Ishikawa (cell line): ENCODE results near the gene KCNN3.

ENCODE experiments used
- CEBPB ChIP-seq: IDR thresholded peaks from 2 replicates; pipeline ENCODE4 v1.6.1; 2012
- CREB1 ChIP-seq: IDR thresholded peaks from 2 replicates; pipeline ENCODE4 v1.6.1; 2012; ENCODE audit warnings: low read depth
- EGR1 ChIP-seq: IDR thresholded peaks from 2 replicates; pipeline ENCODE4 v1.6.1; 2012
- EP300 ChIP-seq: IDR thresholded peaks from 2 replicates; pipeline ENCODE4 v1.6.1; 2012; ENCODE audit warnings: borderline replicate concordance
- FOXM1 ChIP-seq: IDR thresholded peaks from 2 replicates; pipeline ENCODE4 v1.6.1; 2012; ENCODE audit warnings: low read depth, borderline replicate concordance
- MAX ChIP-seq: IDR thresholded peaks from 2 replicates; pipeline ENCODE4 v1.6.1; 2012
- NFIC ChIP-seq: IDR thresholded peaks from 2 replicates; pipeline ENCODE4 v1.6.1; 2012
- RAD21 ChIP-seq: IDR thresholded peaks from 2 replicates; pipeline ENCODE4 v1.6.1; 2012; ENCODE audit warnings: low read depth
- TAF1 ChIP-seq: IDR thresholded peaks from 2 replicates; pipeline ENCODE4 v1.6.1; 2012; ENCODE audit warnings: low read depth, mild to moderate bottlenecking
- TCF12 ChIP-seq: IDR thresholded peaks from 2 replicates; pipeline ENCODE4 v1.6.1; 2012; ENCODE audit warnings: low read depth
- TEAD4 ChIP-seq: IDR thresholded peaks from 2 replicates; pipeline ENCODE4 v1.6.1; 2012
- USF1 ChIP-seq: IDR thresholded peaks from 2 replicates; pipeline ENCODE4 v1.6.1; 2012
- YY1 ChIP-seq: IDR thresholded peaks from 2 replicates; pipeline ENCODE4 v1.6.1; 2012; ENCODE audit warnings: low read depth
- ZBTB7A ChIP-seq: IDR thresholded peaks from 2 replicates; pipeline ENCODE4 v1.6.1; 2012; ENCODE audit warnings: low read depth
- TF ChIP-seq, protein P1 (sequence below): IDR thresholded peaks from 2 replicates; pipeline ENCODE4 v1.6.1; 2012; ENCODE audit warnings: low read depth, mild to moderate bottlenecking

KCNN3 gene

GRCh38 chr1:154719586-154720327, 150.3 kb downstream of the KCNN3 start:
- TF ChIP-seq EP300, result no peak
- TF ChIP-seq RAD21, result no peak
- TF ChIP-seq MAX, result no peak
- no peak for TF ChIP-seq CREB1

DNA sequence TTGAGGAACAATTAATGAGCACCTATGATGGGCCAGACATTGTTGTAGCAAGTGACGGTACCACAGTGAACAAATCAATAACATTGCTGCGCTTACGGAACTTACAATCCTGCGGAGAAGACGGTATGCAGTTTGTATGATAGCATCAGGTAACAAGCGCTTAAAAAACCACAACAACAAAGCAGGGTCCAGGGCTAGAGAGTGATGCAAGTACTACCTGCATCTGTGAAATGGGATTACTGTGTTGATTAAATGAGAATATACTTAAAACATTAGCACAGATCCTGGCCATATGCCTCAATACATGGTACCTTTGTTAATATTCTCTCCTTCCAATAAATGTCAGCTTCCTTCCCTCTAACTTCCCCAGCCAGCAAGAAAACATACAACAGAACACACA, 151.5 kb downstream of the KCNN3 start:
- TF ChIP-seq CREB1, result no peak
- no peak for TF ChIP-seq CEBPB
- no peak for TF ChIP-seq USF1
- no peak for TF ChIP-seq EP300
- TF ChIP-seq MAX, result no peak
- no peak for TF ChIP-seq TCF12
- no peak for TF ChIP-seq TAF1
- no peak for TF ChIP-seq EGR1
- TF ChIP-seq ZBTB7A, result no peak
- TF ChIP-seq, protein P1, sequence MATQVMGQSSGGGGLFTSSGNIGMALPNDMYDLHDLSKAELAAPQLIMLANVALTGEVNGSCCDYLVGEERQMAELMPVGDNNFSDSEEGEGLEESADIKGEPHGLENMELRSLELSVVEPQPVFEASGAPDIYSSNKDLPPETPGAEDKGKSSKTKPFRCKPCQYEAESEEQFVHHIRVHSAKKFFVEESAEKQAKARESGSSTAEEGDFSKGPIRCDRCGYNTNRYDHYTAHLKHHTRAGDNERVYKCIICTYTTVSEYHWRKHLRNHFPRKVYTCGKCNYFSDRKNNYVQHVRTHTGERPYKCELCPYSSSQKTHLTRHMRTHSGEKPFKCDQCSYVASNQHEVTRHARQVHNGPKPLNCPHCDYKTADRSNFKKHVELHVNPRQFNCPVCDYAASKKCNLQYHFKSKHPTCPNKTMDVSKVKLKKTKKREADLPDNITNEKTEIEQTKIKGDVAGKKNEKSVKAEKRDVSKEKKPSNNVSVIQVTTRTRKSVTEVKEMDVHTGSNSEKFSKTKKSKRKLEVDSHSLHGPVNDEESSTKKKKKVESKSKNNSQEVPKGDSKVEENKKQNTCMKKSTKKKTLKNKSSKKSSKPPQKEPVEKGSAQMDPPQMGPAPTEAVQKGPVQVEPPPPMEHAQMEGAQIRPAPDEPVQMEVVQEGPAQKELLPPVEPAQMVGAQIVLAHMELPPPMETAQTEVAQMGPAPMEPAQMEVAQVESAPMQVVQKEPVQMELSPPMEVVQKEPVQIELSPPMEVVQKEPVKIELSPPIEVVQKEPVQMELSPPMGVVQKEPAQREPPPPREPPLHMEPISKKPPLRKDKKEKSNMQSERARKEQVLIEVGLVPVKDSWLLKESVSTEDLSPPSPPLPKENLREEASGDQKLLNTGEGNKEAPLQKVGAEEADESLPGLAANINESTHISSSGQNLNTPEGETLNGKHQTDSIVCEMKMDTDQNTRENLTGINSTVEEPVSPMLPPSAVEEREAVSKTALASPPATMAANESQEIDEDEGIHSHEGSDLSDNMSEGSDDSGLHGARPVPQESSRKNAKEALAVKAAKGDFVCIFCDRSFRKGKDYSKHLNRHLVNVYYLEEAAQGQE, result no peak
- no peak for TF ChIP-seq TEAD4
- TF ChIP-seq FOXM1, result no peak

DNA sequence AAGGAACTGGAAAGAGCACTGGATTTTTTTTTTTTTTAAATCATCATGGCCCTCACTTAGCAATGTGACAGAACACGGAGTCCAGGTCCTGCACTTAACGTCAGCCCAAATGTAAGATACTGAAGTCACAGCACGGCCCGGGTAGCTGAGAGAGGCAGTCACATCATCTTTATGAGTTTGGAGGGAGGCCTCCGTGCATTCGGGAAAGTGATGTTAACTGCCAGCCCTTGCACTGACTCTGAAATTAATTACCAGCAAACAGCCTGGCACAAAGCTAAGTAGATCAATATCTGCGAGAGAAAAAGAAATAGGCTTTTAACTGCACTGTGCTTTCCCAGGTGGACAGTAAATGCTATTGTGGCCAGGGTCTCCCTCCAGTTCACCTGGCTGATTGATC, 152.6 kb downstream of the KCNN3 start:
- TF ChIP-seq MAX (no peak), RAD21 (no peak), ZBTB7A (no peak), EP300 (no peak), USF1 (no peak), EGR1 (no peak), TEAD4 (no peak), NFIC (no peak), CEBPB (no peak), CREB1 (no peak), YY1 (no peak), TAF1 (no peak), FOXM1 (no peak), TCF12 (no peak)
- TF ChIP-seq, protein P1, result no peak

- TF ChIP-seq TAF1 (no peak), CREB1 (no peak), EP300 (no peak), CEBPB (no peak), USF1 (no peak), FOXM1 (no peak), ZBTB7A (no peak), TCF12 (no peak)
- TF ChIP-seq, protein P1, result no peak
Measured at GRCh38 chr1:154716614-154717527, 153.2 kb downstream of the KCNN3 start.
